HG03457 (cell line): ENCODE results near the gene AFDN.

Experiments used
- ATAC-seq: cut with Tn5 transposase; IDR thresholded peaks from one replicate; pipeline ENCODE4 v1.9.1; 2021; ENCODE audit warnings: moderate number of reproducible peaks; ENCODE audit not compliant: unreplicated experiment

The AFDN gene, protein sequence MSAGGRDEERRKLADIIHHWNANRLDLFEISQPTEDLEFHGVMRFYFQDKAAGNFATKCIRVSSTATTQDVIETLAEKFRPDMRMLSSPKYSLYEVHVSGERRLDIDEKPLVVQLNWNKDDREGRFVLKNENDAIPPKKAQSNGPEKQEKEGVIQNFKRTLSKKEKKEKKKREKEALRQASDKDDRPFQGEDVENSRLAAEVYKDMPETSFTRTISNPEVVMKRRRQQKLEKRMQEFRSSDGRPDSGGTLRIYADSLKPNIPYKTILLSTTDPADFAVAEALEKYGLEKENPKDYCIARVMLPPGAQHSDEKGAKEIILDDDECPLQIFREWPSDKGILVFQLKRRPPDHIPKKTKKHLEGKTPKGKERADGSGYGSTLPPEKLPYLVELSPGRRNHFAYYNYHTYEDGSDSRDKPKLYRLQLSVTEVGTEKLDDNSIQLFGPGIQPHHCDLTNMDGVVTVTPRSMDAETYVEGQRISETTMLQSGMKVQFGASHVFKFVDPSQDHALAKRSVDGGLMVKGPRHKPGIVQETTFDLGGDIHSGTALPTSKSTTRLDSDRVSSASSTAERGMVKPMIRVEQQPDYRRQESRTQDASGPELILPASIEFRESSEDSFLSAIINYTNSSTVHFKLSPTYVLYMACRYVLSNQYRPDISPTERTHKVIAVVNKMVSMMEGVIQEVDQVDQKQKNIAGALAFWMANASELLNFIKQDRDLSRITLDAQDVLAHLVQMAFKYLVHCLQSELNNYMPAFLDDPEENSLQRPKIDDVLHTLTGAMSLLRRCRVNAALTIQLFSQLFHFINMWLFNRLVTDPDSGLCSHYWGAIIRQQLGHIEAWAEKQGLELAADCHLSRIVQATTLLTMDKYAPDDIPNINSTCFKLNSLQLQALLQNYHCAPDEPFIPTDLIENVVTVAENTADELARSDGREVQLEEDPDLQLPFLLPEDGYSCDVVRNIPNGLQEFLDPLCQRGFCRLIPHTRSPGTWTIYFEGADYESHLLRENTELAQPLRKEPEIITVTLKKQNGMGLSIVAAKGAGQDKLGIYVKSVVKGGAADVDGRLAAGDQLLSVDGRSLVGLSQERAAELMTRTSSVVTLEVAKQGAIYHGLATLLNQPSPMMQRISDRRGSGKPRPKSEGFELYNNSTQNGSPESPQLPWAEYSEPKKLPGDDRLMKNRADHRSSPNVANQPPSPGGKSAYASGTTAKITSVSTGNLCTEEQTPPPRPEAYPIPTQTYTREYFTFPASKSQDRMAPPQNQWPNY (N-terminal part only)

DNA sequence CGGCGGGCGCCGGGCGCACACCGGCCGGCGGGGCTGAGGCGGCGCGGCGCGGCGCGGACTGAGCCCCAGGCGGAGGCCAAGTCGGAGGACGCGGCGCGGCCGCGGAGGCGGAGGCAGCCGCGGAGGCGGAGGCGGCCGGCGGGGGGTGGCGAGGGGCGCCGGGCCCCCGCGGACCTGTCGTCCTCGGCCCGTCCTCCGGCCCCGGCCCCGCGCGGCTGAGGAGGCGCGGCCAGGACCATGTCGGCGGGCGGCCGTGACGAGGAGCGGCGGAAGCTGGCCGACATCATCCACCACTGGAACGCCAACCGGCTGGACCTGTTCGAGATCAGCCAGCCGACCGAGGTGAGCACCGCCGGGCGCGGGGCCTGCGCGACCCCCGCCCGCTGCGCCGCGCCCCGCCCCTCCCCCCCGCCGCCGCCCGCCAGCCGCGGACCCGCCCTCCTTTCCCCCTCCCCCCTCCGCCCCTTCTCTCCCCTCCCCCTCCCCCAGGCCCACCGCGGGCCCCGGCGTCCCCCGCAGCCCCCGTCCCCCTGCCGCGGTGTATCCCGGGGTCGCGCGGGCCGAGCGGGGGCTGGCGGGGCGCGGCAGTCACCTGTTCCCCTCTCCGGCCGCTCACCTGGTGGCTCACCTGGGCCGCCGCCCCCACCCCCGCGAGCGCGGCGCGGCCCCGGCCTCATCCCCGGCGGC, at the start of gene AFDN:
TSS of gene AFDN (plus strand) at position 16 of the 687 bp plus-strand sequence. CDS start at position 238, 222 bp downstream.
- ATAC-seq = peak; percentile 16

DNA sequence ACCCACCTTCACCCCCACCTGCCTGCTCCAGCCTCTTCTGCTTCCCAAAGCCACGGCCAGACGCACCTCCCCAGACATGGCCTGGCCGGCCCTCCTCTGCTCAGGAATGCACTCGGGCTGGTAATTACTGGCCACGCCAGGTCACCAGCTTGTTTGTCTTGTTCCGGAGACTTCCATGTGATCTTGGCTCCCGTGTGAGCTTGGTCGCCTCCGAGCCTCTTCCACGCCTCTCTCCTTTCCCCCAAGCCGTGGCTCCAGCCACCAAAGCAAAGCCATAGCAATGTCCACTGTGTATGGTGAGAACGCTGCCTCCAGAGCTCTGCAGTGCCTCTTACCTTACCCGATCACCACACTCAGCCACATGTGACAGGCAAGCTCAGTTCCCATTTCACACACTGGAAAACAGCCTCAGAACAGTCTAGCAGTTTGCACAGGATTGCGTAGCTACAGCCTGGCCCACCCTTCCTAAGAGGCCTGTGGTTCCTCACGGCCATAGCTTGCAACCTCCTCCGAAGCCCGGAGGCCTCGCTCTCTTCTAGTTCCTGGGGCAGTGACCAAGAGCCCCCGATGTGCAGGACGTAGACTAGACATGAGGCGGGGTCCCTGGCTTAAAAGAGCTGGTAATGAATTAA, 48.1 kb upstream of the AFDN start:
- no peak for ATAC-seq

DNA sequence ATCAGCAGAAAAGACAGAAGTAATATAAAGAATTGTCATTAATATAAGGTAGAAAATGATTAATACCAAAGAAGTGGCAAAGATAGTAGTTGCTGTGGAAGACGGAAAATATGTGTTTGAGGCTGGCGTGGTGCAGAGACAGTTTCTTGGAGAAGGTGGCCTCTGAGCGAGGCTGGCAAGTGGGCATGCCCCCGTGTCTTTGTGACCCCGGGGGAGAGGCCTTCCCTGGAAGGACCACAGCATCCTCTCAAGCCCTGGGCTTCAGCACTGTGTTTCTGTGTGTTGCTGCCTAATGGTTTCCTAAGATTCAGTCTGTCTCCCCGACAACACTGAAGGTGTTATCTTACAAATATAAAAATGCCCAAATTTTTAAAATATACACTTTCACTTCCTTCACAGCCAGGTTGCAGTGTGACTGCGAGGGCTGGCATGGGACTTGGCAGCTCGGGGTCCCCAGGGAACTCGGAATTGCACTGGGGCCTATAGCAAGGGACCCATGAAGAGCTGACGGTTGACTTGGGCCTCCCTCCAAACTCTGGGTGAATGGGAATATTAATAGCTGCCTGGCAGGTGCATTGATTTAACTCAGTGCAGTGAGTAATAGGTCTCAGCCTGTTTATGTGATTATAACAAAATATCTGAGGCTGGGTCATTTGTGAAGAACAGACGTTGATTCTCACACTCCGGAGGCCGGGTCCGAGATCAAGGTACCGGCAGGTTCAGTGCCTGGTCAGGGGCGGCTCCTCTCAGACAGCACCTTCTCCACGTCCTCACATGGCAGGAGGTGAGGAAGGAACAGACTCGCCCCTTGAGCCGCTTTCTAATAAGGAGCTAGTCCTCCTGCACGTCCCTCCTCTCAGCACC, 47.4 kb upstream of the AFDN start:
- ATAC-seq = no peak

DNA sequence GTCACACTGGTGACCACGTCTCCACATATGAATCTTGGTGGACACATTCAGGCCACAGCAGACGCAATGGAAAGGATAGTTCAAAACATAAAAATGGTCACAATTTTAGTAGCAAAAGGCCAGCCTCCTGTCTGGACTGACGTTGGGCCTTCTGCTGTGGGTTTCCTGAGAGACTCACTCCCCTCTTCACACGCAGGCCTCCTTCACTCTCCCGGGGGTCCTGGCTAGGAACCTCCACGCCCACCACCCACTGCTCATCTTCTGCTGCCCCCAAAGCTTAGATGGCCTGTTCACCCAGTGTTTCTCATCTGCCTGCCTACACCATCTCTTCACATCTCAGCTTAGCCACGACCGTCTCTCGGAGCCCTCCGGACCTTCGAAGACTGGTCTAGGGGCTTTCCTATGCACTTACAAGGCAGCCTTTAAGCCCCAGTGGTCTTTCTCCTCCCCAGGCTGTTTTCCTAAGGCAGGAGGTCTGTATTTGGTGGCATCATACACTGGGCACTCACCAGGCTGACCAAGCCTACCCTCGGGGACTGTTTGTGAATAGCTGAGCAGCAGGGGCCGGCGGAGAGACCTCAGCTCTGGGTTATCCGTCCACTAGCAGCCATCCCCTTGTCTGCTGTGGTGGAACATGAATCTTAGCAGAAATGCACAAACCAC, 46.6 kb upstream of the AFDN start:
- ATAC-seq = no peak

DNA sequence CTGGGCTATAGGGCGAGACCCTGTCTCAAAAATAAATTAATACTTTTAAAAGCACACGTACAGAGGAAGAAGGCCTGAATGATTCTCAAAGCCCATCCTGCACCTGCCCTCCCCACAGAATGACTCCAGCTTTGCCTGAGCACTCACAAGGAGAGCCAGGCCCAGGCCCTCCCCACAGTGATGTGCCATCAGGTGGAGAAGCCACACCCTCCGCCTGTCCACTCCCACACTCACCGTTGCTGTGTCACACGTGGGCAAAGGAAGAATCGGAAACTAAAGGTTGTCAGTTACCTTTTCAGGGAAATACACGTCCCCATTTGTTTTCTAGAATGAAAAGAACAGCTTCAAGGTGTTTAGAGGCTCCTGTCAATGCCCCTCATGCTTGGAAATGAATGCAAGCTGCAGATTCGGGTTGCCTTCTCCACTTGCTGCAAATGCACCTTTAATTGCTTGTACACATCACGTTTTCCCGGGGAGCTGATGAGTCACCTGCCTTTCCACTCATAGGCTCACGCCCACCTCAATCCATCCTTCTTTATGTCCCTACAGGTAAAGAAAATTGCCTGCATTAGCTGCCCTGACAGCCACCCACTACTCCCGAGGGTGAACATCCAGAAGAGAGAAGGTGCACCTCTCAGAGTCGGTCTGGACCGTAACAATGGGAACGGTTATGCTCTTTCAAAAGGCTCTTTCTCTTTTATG, 45.5 kb upstream of the AFDN start:
- no peak for ATAC-seq

DNA sequence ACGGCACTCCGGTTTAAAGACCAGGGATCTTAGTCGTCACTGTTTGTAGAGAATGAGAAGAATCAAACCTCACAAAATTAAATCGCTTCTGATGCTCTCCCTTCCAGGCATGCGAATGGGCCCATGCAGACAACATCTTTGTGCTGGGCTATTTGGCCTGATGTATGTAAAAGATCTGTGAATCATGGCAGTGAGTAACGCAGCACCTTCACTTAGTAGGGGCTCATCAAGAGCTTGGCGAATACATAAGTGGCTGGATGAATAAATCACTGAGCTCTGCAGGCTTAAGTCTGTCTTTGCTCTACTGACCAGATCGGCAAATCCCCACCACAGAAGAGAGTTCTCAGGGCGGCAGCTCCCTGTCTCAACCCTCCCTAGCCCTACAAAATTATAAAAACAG, 44.8 kb upstream of the AFDN start:
- ATAC-seq = no peak

DNA sequence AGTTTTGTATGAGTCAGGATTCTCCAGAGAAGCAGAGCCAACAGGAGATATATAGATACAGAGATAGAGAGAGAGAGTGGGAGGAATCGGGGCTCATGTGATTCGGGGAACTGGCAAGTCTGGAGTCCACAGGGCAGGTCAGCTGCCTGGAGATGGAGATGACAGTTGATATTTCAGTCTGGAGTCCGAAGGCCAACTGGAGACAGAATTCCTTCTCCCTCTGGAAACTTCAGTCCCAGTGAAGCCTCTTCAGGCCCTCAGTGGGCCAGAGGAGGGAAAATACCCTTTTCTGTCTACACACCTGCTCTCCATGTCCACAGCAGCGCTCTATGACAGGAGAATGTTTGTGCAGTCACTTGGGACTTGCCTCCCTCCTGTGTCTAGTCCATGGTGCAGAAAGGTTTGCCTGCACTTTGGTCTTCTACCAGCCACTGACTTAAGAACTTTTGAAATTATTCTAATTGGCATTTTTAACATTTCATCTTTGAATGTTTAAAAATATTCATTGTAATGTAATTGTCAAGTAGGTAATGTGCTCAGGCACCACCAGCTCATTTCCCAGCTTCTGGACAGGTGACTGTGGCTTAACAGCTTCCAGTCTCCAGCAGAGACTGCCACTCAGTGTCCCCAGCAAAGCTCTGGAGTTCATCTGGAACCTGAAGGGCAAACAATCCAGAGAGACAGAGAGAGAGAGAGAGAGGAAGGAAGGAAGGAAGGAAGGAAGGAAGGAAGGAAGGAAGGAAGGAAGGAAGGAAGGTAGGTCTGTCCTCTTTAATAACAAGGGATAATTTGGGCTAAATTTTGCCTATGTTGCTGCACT, 43.8 kb upstream of the AFDN start:
- ATAC-seq = no peak

DNA sequence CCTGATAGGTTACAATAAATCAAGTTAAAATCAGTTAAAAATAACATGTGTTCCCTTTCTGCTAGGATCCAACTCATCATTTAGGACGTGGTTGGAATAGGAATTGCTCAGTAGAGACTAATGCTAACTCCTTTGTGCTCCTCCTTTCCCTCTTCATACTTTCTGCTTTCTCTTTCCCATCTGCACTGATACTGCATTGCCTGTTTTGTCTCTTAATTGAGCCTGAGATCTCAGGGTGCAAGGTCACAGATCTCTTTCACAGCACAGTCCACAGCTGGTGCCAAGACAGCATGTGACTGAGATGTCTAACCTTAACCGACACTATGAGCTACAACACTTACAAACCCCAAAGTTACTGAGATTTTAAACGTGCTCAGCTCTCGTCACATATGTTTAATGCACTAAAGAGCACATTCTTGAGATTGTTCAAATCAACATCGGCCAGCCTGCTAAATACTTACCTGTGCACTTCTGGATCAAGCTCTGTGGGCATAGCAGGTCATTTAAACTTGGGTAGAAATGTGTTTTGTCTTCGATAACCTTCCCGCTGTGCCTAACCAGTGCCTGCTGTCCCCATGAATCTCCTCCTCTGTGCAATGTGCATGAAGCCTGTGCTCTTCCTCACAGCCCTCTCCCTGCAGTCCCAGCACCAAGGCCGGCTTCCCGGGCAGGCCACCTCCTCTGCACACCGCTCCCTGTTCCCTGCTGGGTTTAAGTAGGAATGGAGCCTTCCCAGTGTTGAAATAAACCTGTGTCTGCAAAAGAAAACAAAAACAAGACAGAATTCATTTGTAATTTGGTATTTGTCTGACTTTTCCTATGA, 39.6 kb upstream of the AFDN start:
- no peak for ATAC-seq

DNA sequence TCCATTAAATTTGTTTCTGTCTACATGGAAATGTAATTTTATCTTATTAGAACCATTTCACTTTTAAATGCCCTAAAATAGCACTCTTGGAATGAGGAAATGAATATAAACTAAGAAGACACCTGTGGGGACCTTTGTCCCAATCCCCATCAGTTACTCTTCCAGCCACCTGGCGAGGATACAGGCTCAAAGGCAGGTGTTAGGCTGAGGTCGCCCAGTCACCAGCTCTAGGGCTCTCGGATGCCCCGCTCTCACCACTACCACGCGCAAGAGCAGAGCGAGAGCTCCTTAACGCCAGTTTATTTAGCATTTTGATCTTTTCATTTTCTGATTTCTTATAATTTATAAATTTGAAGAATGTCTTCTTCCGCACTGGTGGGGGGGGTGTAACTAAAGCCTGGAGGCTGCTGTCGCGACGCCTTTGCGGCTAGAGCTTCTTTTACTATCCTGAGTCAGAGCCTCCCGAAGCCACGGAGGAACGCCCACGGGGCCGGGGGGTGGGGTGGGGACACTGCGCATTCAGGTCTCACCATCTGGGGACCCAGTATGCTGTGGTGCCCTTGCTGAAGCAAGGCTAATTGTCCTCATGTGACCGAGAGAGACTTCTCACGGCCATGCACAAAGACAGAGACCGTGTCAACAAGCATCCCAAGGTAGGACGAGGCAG, 38.7 kb upstream of the AFDN start:
- ATAC-seq = no peak

DNA sequence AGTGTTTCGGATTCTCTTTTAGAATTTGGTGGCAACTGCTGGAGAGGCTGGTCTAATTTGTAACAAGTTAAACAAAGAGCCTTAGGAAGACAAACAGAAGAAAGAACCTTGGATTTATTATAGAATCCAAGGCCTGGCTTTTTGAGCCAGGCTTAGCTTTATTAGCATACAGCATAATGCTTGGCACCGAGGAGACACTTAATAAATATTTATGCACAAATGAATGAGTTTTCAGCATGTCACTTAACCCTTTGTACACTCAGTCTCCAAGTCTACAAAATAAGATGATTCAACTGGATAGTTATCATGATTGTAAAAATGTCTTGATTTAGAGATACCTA, 38.2 kb upstream of the AFDN start:
- ATAC-seq = no peak

DNA sequence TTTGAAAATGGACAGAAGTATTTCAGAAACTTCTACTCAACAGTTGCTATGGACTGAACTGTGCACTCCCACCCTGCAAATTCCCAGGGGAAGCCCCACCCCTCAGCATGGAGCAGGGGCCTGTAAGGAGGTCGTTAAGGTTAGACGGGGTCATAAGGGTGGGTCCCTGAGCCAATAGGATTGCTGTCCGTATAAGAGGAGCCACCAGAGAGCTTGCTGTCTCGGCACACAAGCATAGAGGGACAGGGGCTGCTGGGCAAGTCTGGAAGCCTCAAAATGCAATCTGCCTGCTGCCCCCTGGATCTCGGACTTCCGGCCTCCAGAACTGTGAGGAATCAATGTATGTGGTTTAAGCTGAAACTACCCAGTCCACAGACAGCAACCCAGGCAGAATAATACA, 37.4 kb upstream of the AFDN start:
- no peak for ATAC-seq

DNA sequence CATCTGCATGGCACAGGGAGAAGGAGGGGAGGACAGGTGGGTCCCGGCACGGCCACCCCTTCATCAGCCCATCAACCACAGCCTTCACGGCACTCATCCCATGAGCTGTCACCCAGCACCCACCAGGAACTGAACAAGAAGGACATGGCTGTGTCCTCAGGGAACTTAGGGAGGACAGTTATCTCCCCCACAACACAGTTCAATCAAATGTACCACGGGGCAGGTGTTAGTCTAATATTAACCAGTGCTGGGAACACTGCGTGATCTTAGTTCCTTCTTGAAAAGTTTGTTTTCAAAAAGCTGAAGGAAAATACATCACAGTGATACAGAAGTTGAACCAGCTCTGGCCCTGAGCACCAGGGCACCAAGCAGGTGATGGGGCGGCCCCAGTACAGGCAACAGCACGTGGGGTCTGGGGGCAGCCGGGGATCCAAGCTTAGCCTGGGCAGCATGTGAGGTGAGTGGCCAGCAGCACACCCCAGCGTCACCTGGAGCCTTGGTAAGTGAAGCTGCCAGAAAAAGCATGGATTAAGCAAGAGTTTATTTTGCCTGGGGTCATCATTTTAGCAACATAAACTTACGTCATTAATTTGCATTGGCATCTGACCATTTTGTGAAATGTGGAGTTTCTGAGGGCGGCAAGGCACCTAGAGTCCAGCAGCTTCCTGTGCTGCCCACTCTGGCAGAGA, 35.5 kb upstream of the AFDN start:
- ATAC-seq = no peak

DNA sequence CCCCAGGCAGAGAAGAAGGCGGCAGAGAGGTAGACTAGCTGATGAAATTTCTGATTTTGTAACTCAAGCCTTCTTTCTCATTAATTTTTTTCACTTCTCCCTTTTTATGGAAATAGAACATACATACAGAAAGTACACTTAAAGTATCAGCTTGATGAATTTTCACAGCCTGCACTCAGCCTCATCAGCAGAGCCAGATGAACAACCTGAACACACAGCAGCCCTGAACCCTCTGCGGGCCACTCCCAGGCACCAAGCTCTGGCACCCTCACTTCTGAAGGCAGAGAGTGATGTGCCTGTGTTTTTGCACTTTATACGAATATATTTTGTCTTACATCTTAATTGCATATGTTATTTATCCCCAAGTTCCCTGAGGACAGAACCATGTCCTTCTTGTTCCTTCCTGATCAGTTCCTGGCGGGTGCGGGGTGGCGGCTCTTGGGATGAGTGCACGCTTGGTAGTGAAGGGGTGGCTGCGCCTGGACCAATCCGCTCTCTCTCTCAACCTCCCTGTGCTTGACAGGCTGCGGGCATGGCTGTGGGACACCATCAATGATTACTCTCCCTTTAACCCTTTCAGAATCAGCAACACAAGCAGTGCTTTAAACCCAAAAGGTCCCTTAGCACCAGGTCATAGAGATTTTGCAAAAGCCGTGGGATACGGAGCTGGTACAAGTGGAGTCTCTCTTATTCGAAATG, 34.8 kb upstream of the AFDN start:
- ATAC-seq = no peak

DNA sequence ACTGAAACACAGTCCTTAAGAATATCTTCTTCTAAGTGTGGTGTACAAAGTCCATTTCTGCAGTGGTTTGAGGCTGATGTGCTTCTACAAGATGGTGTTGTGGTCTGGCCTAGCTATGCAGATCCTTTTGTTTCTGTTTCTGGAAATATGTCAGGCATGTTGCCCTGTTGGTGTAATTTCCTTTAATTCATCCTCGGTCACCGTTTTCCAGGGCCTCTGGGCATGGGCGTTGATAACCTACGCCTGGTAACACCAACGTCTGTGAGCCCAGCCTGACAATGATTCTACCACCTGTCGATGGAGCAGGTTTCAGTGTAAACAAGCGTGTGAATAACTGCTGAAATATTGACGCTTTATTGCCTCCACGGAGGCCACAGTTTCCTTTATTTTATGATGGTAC, 33.3 kb upstream of the AFDN start:
- ATAC-seq = no peak
